ENCODE results near the gene TMEM239.
"Not testable (repeated sequence)": the region's sequence is repeated elsewhere in the genome, so short reads cannot be mapped to it uniquely, and the experiment has no call there.

Gene TMEM239

DNA sequence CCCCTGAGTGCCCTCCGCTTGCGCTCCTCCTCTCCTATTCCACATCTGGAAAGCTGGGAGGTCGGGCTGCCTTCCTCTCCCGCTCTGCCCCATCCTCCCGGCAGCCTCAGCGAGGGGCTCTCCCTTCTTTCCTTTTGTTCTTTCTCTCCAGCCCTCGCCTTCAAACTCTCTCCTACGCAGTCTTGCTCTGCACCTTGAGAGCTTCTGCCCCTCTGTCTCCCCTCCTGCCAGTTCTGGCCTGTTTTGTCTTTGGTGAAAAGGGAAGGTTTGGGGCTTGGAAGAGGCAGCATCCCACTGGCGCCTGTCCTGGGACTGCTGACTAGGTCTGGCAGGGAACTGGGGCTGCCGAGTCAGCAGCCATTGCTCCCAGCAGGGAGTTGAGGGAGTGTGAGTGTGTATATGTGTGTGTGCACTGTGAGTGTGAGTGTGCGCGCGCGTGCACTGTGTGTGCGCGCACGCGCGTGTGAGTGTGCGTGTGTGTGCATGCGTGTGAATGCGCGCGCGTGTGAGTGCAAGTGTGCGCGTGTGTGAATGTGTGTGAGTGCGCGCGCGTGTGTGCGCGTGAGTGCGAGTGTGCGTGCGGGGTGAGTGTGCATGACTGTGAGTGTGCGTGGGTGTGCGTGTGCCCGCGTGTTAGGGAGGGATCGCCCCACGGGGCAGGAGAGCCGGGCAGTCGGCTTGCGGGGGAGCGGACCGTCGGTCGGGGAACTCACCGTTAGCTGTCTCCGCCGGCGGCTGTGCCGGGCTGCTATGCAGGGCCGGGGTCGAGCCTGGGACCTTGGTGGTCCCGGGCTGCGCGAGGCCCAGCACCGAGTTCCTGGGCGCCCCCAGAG lies 16.3 kb upstream of the TMEM239 start:
- in situ Hi-C loops (cut with MboI; ENCODE audit: low sequenced_read_pairs), result no loop called here

DNA sequence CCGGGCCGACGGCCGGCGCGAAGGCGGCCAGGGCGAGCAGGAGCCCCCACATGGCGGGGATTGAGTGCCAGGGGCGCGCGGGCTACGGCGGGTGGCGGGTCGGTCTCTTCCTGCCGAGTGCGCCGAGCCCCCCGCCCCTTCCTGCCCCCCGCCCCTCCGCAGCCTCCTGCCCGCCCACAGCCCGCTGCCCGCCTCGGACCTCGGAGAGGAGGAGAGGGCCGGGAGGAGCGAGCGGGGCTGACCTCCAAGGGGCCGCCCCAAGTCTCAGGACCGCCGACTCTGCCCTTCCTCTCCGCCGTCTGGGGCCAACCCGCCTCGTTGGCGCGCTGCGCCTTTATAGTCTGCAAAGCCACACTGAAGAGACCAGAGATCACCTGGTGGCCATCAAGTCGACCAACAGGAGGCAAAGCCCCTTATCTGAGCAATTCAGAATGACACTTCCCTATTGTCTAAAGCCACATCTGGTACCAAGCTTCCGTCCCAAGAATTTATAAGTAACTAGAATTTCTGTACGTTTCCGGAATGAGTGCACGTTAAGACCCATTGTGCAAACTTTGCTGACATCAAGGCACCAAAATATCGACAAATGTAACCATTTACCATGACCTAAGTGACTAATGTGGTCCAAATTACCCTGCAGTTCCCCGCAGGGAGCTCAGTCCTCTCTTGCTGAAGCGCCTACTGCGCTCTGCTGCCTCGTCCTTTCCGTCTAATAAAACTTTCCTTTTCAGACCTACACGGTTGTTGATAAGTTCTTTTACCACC lies 15.5 kb upstream of the TMEM239 start, which contains the start of gene CPXM1:
Gene CPXM1, minus strand, starts transcription at position 107 of the 765 bp plus-strand sequence. Its CDS starts 55 bp downstream, at position 52.
- in situ Hi-C loops (cut with MboI; ENCODE audit: low sequenced_read_pairs), result no loop called here

DNA sequence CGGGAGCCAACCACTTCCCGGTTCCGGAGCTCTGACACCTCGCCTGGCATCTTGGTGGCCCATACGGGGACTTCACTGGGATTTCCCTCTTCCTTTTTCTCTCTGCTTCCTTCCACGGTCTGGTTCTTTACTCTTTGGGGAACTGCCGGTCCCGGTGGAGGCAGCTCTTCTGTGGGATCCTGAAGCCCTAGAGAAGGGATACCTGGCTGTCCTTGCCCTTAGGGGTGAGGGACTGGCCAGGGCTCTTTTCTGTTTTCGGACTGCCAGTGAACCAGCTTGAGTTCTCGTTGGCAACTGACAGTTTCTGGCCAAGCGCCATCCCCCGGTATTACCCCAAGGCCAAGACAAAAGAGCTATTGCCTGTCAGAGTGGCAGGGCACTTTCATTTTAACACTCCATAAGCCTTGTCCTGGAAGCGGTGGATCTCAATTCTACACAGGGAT lies 14.9 kb upstream of the TMEM239 start:
- in situ Hi-C loops (cut with MboI; ENCODE audit: low sequenced_read_pairs), result no loop called here

- in situ Hi-C loops (cut with MboI; ENCODE audit: low sequenced_read_pairs), result no loop called here
Measured at GRCh38 chr20:2804041-2804828, 11.9 kb upstream of the TMEM239 start.

- in situ Hi-C loops (cut with MboI; ENCODE audit: low sequenced_read_pairs), result no loop called here
Measured at GRCh38 chr20:2804852-2805688, 11.1 kb upstream of the TMEM239 start.

- in situ Hi-C loops (cut with MboI; ENCODE audit: low sequenced_read_pairs), result no loop called here
Measured at GRCh38 chr20:2805689-2806350, 10.3 kb upstream of the TMEM239 start.

DNA sequence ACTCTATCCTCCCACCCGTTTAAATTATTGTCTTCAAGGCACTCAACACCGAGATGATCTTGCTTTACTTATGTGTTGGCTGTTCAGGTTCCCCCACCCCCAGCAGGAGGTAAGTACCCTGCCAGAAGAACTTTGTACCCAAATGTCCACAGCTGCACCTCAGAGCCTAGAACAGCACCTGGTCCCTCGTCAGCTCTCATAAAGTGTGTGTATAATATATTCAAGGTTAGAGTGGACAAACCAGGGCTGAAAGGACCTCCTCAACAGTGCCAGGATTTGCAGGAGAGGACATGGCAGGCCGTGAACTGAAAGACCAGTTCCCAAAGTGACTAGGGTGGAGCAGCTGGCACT lies 9.8 kb upstream of the TMEM239 start:
- in situ Hi-C loops (cut with MboI; ENCODE audit: low sequenced_read_pairs), result no loop called here

DNA sequence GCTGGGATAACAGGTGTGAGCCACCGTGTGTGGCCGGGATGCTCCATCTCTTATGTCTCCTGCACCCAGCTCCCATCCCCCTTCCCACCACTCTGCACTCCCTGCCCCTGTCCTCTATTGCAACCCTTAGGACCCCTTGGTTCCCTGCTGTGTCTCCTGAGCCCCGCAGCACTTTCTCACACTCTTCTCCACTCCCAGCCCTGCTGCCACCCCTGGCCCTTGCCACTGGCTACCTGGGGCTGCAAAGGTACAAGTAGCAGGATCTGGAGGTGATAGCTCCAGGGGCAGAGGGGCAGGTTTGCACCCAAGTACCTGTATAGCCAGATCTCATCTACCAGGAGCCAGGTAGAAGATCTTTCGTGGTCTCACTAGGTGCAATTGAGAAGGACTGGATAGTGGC lies 9.1 kb upstream of the TMEM239 start:
- in situ Hi-C loops (cut with MboI; ENCODE audit: low sequenced_read_pairs), result no loop called here

GRCh38 chr20:2807929-2808328 lies 8.2 kb upstream of the TMEM239 start:
- in situ Hi-C loops (cut with MboI; ENCODE audit: low sequenced_read_pairs), result not testable (repeated sequence)

DNA sequence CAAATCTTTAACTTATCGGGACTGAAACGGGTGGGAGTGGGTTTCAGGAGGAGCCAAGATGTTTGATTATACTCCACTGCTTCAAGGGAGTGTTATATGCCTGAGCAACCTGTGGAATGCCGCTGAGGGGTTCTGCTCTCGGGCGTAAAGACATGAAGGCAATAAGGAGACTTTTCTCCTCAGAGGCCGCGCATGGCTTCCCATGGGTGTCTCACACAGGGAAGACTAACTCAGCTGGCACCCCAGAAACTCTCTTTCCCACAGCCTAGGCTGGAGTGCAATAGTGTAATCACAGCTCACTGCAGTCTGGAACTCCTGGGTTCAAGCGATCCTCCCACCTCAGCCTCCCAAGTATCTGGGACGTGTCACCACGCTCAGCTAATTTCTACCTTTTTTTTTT lies 6.5 kb upstream of the TMEM239 start:
- in situ Hi-C loops (cut with MboI; ENCODE audit: low sequenced_read_pairs), result no loop called here

GRCh38 chr20:2812189-2812588 lies 4.0 kb upstream of the TMEM239 start:
- in situ Hi-C loops (cut with MboI; ENCODE audit: low sequenced_read_pairs), result no loop called here

- in situ Hi-C loops (cut with MboI; ENCODE audit: low sequenced_read_pairs), result no loop called here
Measured at GRCh38 chr20:2814076-2814475, 2.1 kb upstream of the TMEM239 start.

DNA sequence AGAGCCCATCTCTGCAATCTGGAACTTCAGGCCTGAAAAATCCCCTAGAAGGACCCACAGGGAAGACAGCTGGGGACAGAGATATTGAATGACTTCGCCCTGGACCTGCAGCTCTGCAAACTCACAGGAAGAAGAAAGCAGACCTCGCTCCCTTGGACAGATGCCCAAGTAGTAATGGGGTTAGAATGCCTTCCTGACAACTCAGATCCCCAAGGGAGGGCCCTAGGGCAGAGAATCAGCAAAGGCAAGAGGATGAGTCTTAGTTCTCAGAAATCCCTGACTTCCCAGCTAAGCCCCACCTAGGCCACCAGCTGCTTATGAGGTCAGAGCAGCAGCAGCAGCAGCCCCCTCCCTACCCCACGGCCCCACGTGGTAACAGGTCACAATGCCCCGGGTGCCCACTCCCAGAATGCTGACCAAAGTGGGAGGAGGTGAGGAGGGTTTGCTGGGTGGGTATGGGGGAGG lies 1.5 kb upstream of the TMEM239 start, which contains the start of gene C20orf141:
Gene C20orf141, plus strand, starts transcription at position 401 of the 465 bp plus-strand sequence. CDS start 198 bp downstream, outside the sequence.
- in situ Hi-C loops (cut with MboI; ENCODE audit: low sequenced_read_pairs), result no loop called here

DNA sequence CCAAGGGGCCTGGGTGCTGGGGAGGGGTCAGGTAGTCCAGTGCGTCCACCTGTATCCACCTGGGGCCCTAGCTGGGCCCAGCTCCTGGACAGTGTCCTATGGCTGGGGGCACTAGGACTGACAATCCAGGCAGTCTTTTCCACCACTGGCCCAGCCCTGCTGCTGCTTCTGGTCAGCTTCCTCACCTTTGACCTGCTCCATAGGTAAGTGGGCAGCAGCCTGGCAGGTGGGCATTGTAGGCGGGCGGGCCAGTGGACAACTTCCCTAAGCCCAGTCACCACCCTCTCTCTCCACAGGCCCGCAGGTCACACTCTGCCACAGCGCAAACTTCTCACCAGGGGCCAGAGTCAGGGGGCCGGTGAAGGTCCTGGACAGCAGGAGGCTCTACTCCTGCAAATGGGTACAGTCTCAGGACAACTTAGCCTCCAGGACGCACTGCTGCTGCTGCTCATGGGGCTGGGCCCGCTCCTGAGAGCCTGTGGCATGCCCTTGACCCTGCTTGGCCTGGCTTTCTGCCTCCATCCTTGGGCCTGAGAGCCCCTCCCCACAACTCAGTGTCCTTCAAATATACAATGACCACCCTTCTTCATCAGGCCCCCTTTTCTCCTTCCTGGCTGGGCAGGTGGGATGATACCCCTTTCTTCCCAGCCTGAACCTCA lies 793 bp upstream of the TMEM239 start:
- in situ Hi-C loops (cut with MboI; ENCODE audit: low sequenced_read_pairs), result no loop called here

DNA sequence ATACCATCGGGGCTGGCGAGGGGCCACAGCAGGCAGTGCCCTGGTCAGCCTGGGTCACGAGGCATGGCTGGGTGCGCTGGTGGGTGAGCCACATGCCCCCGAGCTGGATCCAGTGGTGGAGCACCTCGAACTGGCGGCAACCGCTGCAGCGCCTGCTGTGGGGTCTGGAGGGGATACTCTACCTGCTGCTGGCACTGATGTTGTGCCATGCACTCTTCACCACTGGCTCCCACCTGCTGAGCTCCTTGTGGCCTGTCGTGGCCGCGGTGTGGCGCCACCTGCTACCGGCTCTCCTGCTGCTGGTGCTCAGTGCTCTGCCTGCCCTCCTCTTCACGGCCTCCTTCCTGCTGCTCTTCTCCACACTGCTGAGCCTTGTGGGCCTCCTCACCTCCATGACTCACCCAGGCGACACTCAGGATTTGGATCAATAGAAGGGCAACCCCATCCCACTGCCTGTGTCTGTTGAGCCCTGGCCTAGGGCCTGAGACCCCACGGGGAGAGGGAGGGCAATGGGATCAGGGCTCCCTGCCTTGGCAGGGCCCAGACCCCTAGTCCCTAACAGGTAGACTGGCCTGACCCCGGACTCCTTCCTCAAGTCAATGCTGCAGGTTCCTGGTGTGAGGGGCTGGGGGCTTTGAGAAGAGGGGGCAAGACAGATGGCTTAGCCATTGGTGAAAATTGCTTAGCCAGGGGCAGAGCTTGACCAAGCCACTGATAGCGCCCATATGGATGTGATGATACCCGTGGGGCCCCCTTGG lies 598 bp downstream of the TMEM239 start:
- in situ Hi-C loops (cut with MboI; ENCODE audit: low sequenced_read_pairs), result no loop called here

- in situ Hi-C loops (cut with MboI; ENCODE audit: low sequenced_read_pairs), result no loop called here
Measured at GRCh38 chr20:2817341-2817726, 1.2 kb downstream of the TMEM239 start.

- in situ Hi-C loops (cut with MboI; ENCODE audit: low sequenced_read_pairs), result no loop called here
Measured at GRCh38 chr20:2817891-2818595, 1.9 kb downstream of the TMEM239 start.

Measured in HL-60/S4 (cell line).